Left renal cortex interstitium (tissue), 4 donors: Measurements from ENCODE around the gene APBA2. TPM values are rescaled to one million over a fixed set of nuclear protein-coding genes. Genes with fewer than 3 reads are reported as not detected.

ENCODE experiments used
- DNase-seq, 4 donors: peaks; one replicate each; pipeline ENCODE4 v3.0.0-alpha.2; 2013; ENCODE audit warnings: low read depth in 4 of 4, low spot score in 2 of 4, missing footprints in 1 of 4
- polyA plus RNA-seq, 4 donors: library from polyadenylated mRNA; unstranded; fragments of 120-200 nt; gene quantifications; one replicate each; pipeline ENCODE4 v1.2.1, GENCODE V29; 2013; ENCODE audit not compliant: insufficient read length in 4 of 4

Gene APBA2
- polyA plus RNA-seq, 4 donors, result 11.7 to 19.3 (median 15.1) TPM

GRCh38 chr15:28954466-28955159 is 68.8 kb downstream of the APBA2 start:
- no peak for DNase-seq

GRCh38 chr15:28955160-28955992 is 69.6 kb downstream of the APBA2 start:
- peak in 2 of 4 donors; percentile 63 to 65 for DNase-seq

GRCh38 chr15:28955993-28956421 is 70.2 kb downstream of the APBA2 start:
- no peak for DNase-seq

GRCh38 chr15:28956491-28956890 is 70.7 kb downstream of the APBA2 start:
- DNase-seq, result no peak

GRCh38 chr15:28957606-28958498 is 72.1 kb downstream of the APBA2 start:
- no peak for DNase-seq

- DNase-seq, result no peak
Observed at GRCh38 chr15:28959326-28959725, 73.6 kb downstream of the APBA2 start.

- no peak for DNase-seq
Observed at GRCh38 chr15:28960979-28961378, 75.2 kb downstream of the APBA2 start.

- no peak for DNase-seq
Observed at GRCh38 chr15:28961391-28961790, 75.6 kb downstream of the APBA2 start.

- DNase-seq, result no peak
Observed at GRCh38 chr15:28962851-28963710, 77.3 kb downstream of the APBA2 start.

- DNase-seq, result no peak
Observed at GRCh38 chr15:28963711-28964081, 77.9 kb downstream of the APBA2 start.

GRCh38 chr15:28964098-28964497 is 78.3 kb downstream of the APBA2 start:
- no peak for DNase-seq

GRCh38 chr15:28967066-28967465 is 81.3 kb downstream of the APBA2 start:
- DNase-seq, result no peak

- DNase-seq, result no peak
Observed at GRCh38 chr15:28967990-28968389, 82.2 kb downstream of the APBA2 start.

GRCh38 chr15:28969511-28970085 is 83.8 kb downstream of the APBA2 start:
- DNase-seq, result no peak

GRCh38 chr15:28974142-28974541 is 88.4 kb downstream of the APBA2 start:
- no peak for DNase-seq

- DNase-seq, result no peak
Observed at GRCh38 chr15:28975766-28976179, 90.0 kb downstream of the APBA2 start.

- DNase-seq, result no peak
Observed at GRCh38 chr15:28977377-28978010, 91.7 kb downstream of the APBA2 start.

- no peak for DNase-seq
Observed at GRCh38 chr15:28978011-28978378, 92.2 kb downstream of the APBA2 start.

GRCh38 chr15:28978661-28979060 is 92.9 kb downstream of the APBA2 start:
- DNase-seq, result no peak
